Esophagus (tissue), 2 donors: Measurements from ENCODE around the gene LARP4B. TPM values are rescaled to one million over a fixed set of nuclear protein-coding genes. Genes with fewer than 3 reads are reported as not detected.

Experiments used
- H3K27ac ChIP-seq, 2 donors: one replicate each; pipeline ENCODE4 v1.5.1; 2013; ENCODE audit warnings: low read depth in 2 of 2, mild to moderate bottlenecking in 2 of 2, inconsistent platforms in 1 of 2, low read length in 1 of 2, moderate library complexity in 1 of 2
- H3K27me3 ChIP-seq, 2 donors: one replicate each; pipeline ENCODE4 v1.6.1; 2013; ENCODE audit warnings: low read length in 2 of 2, control low read depth in 1 of 2, mild to moderate bottlenecking in 1 of 2; ENCODE audit not compliant: insufficient read depth in 2 of 2, control insufficient read depth in 1 of 2
- H3K36me3 ChIP-seq, 2 donors: one replicate each; pipeline ENCODE4 v1.6.1; 2013; ENCODE audit warnings: low read length in 1 of 2; ENCODE audit not compliant: control insufficient read depth in 2 of 2, insufficient read depth in 2 of 2
- H3K4me1 ChIP-seq, 2 donors: one replicate each; pipeline ENCODE4 v1.6.1; 2013; ENCODE audit warnings: low read length in 1 of 2; ENCODE audit not compliant: control insufficient read depth in 2 of 2, insufficient read depth in 2 of 2
- H3K4me3 ChIP-seq, 2 donors: one replicate each; pipeline ENCODE4 v1.5.1; 2013; ENCODE audit warnings: low read length in 2 of 2, mild to moderate bottlenecking in 2 of 2, low read depth in 1 of 2, moderate library complexity in 1 of 2
- H3K9me3 ChIP-seq, 2 donors: one replicate each; pipeline ENCODE4 v1.6.1; 2013; ENCODE audit warnings: mild to moderate bottlenecking in 2 of 2, low read depth in 1 of 2, low read length in 1 of 2, moderate library complexity in 1 of 2; ENCODE audit not compliant: control insufficient read depth in 2 of 2, insufficient read depth in 1 of 2
- WGBS, 2 donors: extraction: QIAGEN DNeasy Blood & Tissue Kit; methylation state at CpG; one replicate each; pipeline ENCODE4 v1.1.7; 2013; 5-methylcytosine and 5-hydroxymethylcytosine counted together
- polyA plus RNA-seq, 2 donors: library from polyadenylated mRNA; stranded (reverse); fragments of 200-250 nt; gene quantifications; one replicate each; pipeline ENCODE4 v1.2.3, GENCODE V29; 2013
- donor health status: healthy with polysubstance abuse.
- donor health status: Bipolar disorder and iron deficiency.

LARP4B gene
- polyA plus RNA-seq, 2 donors, result 19.7 to 22.4 TPM

- H3K9me3 ChIP-seq, result no peaks in the 10 kb centered on the region
- H3K4me1 ChIP-seq, result peaks cover 3% of the 10 kb centered on the region in 2 donors
- no peaks in the 10 kb centered on the region for H3K27me3 ChIP-seq
- H3K27ac ChIP-seq, result no peak overlapping the region
- H3K36me3 ChIP-seq, result peaks cover 0 to 6% of the 10 kb centered on the region in 2 donors
- no peak overlapping the region for H3K4me3 ChIP-seq
- WGBS, 2 donors, result 93 to 97% methylated on average over 3 of the region's 3 CpGs
These were observed 14.1 kb downstream of the LARP4B start for GRCh38 chr10:917416-917720.

- H3K4me3 ChIP-seq, result no peak overlapping the region
- no peak overlapping the region for H3K27ac ChIP-seq
- 95 to 96% methylated on average over 7 of the region's 7 CpGs for WGBS, 2 donors
- H3K27me3 ChIP-seq, result no peaks in the 10 kb centered on the region
- peaks cover 0 to 1% of the 10 kb centered on the region in 2 donors for H3K36me3 ChIP-seq
- no peaks in the 10 kb centered on the region for H3K9me3 ChIP-seq
- H3K4me1 ChIP-seq, result peaks cover 0 to 3% of the 10 kb centered on the region in 2 donors
These were observed 14.6 kb downstream of the LARP4B start for GRCh38 chr10:916716-917415.

GRCh38 chr10:909831-910230 is 21.7 kb downstream of the LARP4B start:
- Histone ChIP-seq H3K4me3 (no peak overlapping the region), H3K4me1 (no peaks in the 10 kb centered on the region), H3K36me3 (peaks cover 0 to 10% of the 10 kb centered on the region in 2 donors), H3K9me3 (no peaks in the 10 kb centered on the region), H3K27ac (no peak overlapping the region), H3K27me3 (no peaks in the 10 kb centered on the region)
- 65 to 69% methylated on average over 3 of the region's 3 CpGs for WGBS, 2 donors

- WGBS, 2 donors, result 71 to 73% methylated on average over 1 of the region's 1 CpG
- H3K27ac ChIP-seq, result no peak overlapping the region
- peaks cover 0 to 2% of the 10 kb centered on the region in 2 donors for H3K4me1 ChIP-seq
- H3K36me3 ChIP-seq, result peaks cover 0 to 10% of the 10 kb centered on the region in 2 donors
- no peaks in the 10 kb centered on the region for H3K27me3 ChIP-seq
- H3K4me3 ChIP-seq, result no peak overlapping the region
- no peaks in the 10 kb centered on the region for H3K9me3 ChIP-seq
These were observed 25.5 kb downstream of the LARP4B start for GRCh38 chr10:905972-906371.

- Histone ChIP-seq H3K36me3 (peaks cover 0 to 10% of the 10 kb centered on the region in 2 donors), H3K4me3 (no peak overlapping the region), H3K9me3 (no peaks in the 10 kb centered on the region), H3K4me1 (peaks cover 0 to 2% of the 10 kb centered on the region in 2 donors), H3K27me3 (no peaks in the 10 kb centered on the region), H3K27ac (no peak overlapping the region)
- 45 to 46% methylated on average over 3 of the region's 3 CpGs for WGBS, 2 donors
These were observed 26.0 kb downstream of the LARP4B start for GRCh38 chr10:905503-905902.

- Histone ChIP-seq H3K27me3 (no peaks in the 10 kb centered on the region), H3K4me3 (no peak overlapping the region), H3K4me1 (peaks cover 0 to 2% of the 10 kb centered on the region in 2 donors), H3K36me3 (peaks cover 0 to 10% of the 10 kb centered on the region in 2 donors), H3K27ac (no peak overlapping the region), H3K9me3 (no peaks in the 10 kb centered on the region)
- 96 to 100% methylated on average over 5 of the region's 5 CpGs for WGBS, 2 donors
These were observed 27.1 kb downstream of the LARP4B start for GRCh38 chr10:904403-904802.

DNA sequence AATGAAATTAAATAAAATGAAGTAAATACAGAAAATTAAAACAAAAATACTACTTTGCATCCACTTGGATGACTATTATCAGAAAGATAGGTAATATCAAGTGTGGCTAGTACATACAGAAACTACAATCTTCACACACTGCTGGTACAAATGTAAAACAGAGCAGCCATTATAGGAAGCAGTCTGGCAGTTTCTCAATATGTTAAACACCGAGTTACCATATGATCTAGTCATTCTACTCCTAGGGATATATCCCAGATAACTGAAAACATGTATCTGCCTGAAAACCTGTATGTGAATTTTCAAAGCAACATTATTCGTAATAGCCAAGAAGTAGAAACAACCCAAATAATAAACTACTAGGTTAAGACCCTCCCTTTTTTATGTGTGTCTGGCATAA is 33.4 kb downstream of the LARP4B start:
- Histone ChIP-seq H3K4me3 (no peak overlapping the region), H3K36me3 (peaks cover 0 to 3% of the 10 kb centered on the region in 2 donors), H3K27ac (no peak overlapping the region), H3K4me1 (peaks cover 0 to 6% of the 10 kb centered on the region in 2 donors), H3K9me3 (no peaks in the 10 kb centered on the region), H3K27me3 (no peaks in the 10 kb centered on the region)
- 90% methylated on average over 2 of the region's 2 CpGs for WGBS, 2 donors

DNA sequence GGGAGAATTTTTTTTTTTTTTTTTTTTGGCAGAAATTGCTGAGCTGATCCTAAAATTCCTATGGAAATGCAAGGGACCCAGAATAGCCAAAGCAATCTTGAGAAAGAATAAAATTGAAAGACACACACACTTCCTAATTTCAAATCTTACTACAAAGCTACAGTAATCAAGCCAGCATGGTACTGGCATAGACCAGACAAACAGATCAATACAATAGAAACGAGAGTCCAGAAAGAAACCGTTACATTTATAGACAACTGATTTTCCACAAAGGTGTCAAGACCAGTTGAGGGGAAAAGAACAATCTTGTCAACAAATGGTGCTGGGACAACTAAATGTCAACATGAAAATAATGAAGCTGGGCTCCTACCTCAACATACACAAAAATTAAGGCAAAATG is 34.5 kb downstream of the LARP4B start:
- H3K36me3 ChIP-seq, result peaks cover 0 to 3% of the 10 kb centered on the region in 2 donors
- no peak overlapping the region for H3K27ac ChIP-seq
- H3K9me3 ChIP-seq, result no peaks in the 10 kb centered on the region
- no peaks in the 10 kb centered on the region for H3K27me3 ChIP-seq
- H3K4me1 ChIP-seq, result peaks cover 0 to 4% of the 10 kb centered on the region in 2 donors
- 79 to 93% methylated on average over 2 of the region's 2 CpGs for WGBS, 2 donors
- no peak overlapping the region for H3K4me3 ChIP-seq

GRCh38 chr10:895324-895723 is 36.2 kb downstream of the LARP4B start:
- peaks cover 0 to 3% of the 10 kb centered on the region in 2 donors for H3K36me3 ChIP-seq
- no peaks in the 10 kb centered on the region for H3K27me3 ChIP-seq
- peaks cover 0 to 4% of the 10 kb centered on the region in 2 donors for H3K4me1 ChIP-seq
- WGBS, 2 donors, result 63 to 70% methylated on average over 4 of the region's 4 CpGs
- no peak overlapping the region for H3K27ac ChIP-seq
- H3K9me3 ChIP-seq, result no peaks in the 10 kb centered on the region
- H3K4me3 ChIP-seq, result no peak overlapping the region

DNA sequence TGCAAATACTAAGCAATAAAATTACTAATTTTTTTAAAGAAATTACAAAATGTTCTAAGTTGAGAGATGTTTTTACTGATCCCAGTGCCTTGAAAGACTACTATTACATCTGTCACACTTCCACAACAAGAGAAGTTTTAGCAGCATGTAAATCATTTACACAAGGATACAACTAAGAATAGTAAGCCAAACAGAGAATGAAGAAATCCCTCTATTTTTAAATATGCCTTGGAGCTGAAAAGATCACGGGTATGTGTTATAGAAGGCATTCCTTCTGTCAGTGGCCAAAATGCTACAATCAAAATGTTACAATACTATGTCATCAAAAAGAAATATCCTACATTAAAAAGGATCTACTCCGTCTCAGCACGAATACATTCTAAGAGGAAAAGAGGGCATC is 52.6 kb downstream of the LARP4B start:
- no peaks in the 10 kb centered on the region for H3K27me3 ChIP-seq
- peaks cover 0 to 3% of the 10 kb centered on the region in 2 donors for H3K4me1 ChIP-seq
- no peak overlapping the region for H3K27ac ChIP-seq
- no peak overlapping the region for H3K4me3 ChIP-seq
- no peaks in the 10 kb centered on the region for H3K9me3 ChIP-seq
- H3K36me3 ChIP-seq, result peaks cover 6 to 23% of the 10 kb centered on the region in 2 donors
- 67 to 73% methylated on average over 3 of the region's 3 CpGs for WGBS, 2 donors
